Natural killer cell treated with Interleukin-12 subunit alpha and Interleukin-12 subunit beta and Interleukin-15 and Interleukin-18, amount 100 ng/mL, for 72 hours (primary cell): Measurements from ENCODE around the gene HIF1A. TPM values are rescaled to one million over a fixed set of nuclear protein-coding genes. Genes with fewer than 3 reads are reported as not detected.
"Not testable (repeated sequence)": the region's sequence is repeated elsewhere in the genome, so short reads cannot be mapped to it uniquely, and the experiment has no call there.

Experiments used
- ATAC-seq, 2 donors: fragments of 150-1000 bp; cut with Tn5 transposase in 1 of 2; sonication (Bioruptor Pico), chemical (Tn5 transposase) in 1 of 2; 2 replicates each; pipeline ENCODE4 v1.10.0; 2021
- DNase-seq: peaks from one replicate; pipeline ENCODE4 v3.0.0; 2022; ENCODE audit warnings: low spot score
- H3K27ac Mint-ChIP-seq, 2 donors: 1 replicate in 1 of 2; 2 replicates in 1 of 2; pipeline ENCODE4 v1.8.0; 2022; ENCODE audit warnings: mixed read lengths in 2 of 2, mild to moderate bottlenecking in 1 of 2, moderate library complexity in 1 of 2
- H3K27me3 Mint-ChIP-seq, 2 donors: 1 replicate in 1 of 2; 2 replicates in 1 of 2; pipeline ENCODE4 v1.8.0; 2022; ENCODE audit warnings: mixed read lengths in 2 of 2
- H3K36me3 Mint-ChIP-seq: one replicate; pipeline ENCODE4 v1.8.0; 2022; ENCODE audit warnings: mixed read lengths
- H3K4me1 Mint-ChIP-seq, 2 donors: 1 replicate in 1 of 2; 2 replicates in 1 of 2; pipeline ENCODE4 v1.8.0; 2022; ENCODE audit warnings: low read depth in 2 of 2, mixed read lengths in 2 of 2, mild to moderate bottlenecking in 1 of 2
- H3K4me3 Mint-ChIP-seq: one replicate; pipeline ENCODE4 v1.8.0; 2022; ENCODE audit warnings: mixed read lengths
- H3K9me3 Mint-ChIP-seq: 2 replicates; pipeline ENCODE4 v1.8.0; 2022; ENCODE audit warnings: mixed read lengths
- total RNA-seq, 2 donors: library from RNA; stranded (reverse); gene quantifications; one replicate each; pipeline ENCODE4 v1.2.3, GENCODE V29; 2022

HIF1A gene
- 100 to 1,000 TPM; 452 to 579 TPM for total RNA-seq

DNA sequence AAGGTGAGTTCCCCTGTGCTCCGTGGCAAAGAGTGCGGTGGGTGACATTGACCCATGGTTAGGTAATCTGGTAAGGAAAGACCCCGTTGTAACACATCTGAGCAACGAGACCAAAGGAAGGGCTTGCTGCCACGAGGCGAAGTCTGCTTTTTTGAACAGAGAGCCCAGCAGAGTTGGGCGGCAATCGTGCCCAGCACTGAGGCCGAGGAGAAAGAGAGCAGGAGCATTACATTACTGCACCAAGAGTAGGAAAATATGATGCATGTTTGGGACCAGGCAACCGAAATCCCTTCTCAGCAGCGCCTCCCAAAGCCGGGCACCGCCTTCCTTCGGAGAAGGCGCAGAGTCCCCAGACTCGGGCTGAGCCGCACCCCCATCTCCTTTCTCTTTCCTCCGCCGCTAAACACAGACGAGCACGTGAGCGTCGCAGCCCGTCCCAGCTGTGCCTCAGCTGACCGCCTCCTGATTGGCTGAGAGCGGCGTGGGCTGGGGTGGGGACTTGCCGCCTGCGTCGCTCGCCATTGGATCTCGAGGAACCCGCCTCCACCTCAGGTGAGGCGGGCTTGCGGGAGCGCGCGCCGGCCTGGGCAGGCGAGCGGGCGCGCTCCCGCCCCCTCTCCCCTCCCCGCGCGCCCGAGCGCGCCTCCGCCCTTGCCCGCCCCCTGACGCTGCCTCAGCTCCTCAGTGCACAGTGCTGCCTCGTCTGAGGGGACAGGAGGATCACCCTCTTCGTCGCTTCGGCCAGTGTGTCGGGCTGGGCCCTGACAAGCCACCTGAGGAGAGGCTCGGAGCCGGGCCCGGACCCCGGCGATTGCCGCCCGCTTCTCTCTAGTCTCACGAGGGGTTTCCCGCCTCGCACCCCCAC lies at the start of gene HIF1A:
HIF1A (plus strand) TSS at position 684 of the 865 bp plus-strand sequence. CDS start 292 bp downstream, outside the sequence.
- Mint-ChIP-seq H3K27ac (peak within 1 kb of the TSS; percentile 86 to 92), H3K9me3 (no peaks in the 10 kb centered on the region), H3K27me3 (peaks cover 0 to 2% of the 10 kb centered on the region in 2 donors), H3K4me3 (peak within 1 kb of the TSS; percentile 85), H3K4me1 (peaks cover 29 to 48% of the 10 kb centered on the region in 2 donors), H3K36me3 (peaks cover 48% of the 10 kb centered on the region)
- ATAC-seq (peak; percentile 97), DNase-seq (peak; percentile 98)

- H3K27me3 Mint-ChIP-seq: no peaks in the 10 kb centered on the region
- DNase-seq (no peak), ATAC-seq (no peak)
- H3K4me1 Mint-ChIP-seq: peaks cover 23 to 28% of the 10 kb centered on the region in 2 donors
- no peak overlapping the region for H3K27ac Mint-ChIP-seq
- peaks cover 6% of the 10 kb centered on the region for H3K9me3 Mint-ChIP-seq
- H3K4me3 Mint-ChIP-seq: no peak overlapping the region
- H3K36me3 Mint-ChIP-seq: no peaks in the 10 kb centered on the region
Observed at GRCh38 chr14:61646366-61647116, 48.8 kb upstream of the HIF1A start.

DNA sequence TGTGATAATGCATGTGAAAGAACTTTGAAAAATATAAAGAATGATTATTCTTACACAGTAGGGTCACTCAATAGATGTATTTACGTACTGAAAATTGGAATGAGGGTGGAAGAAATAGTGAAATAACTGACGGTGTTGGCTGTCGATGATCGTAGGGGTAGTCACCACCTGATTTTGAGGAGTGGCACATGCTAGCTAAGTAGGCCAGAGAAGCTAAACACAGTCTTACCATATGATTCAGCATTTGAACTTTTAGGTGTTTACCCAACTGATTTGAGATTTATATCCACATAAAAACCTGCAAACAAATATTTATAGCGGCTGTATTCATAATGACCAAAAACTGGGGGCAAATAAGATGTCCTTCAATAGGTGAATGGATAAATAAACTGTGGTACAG lies 47.6 kb upstream of the HIF1A start:
- Mint-ChIP-seq H3K36me3 (no peaks in the 10 kb centered on the region), H3K9me3 (peaks cover 3% of the 10 kb centered on the region), H3K27me3 (no peaks in the 10 kb centered on the region), H3K27ac (no peak overlapping the region), H3K4me1 (peaks cover 13 to 24% of the 10 kb centered on the region in 2 donors), H3K4me3 (no peak overlapping the region)
- DNase-seq: no peak
- no peak for ATAC-seq

- H3K9me3 Mint-ChIP-seq: peaks cover 3% of the 10 kb centered on the region
- no peak for DNase-seq
- no peak overlapping the region for H3K27ac Mint-ChIP-seq
- no peak for ATAC-seq
- no peaks in the 10 kb centered on the region for H3K27me3 Mint-ChIP-seq
- H3K4me3 Mint-ChIP-seq: no peak overlapping the region
- H3K36me3 Mint-ChIP-seq: no peaks in the 10 kb centered on the region
- peaks cover 13 to 27% of the 10 kb centered on the region in 2 donors for H3K4me1 Mint-ChIP-seq
Observed at GRCh38 chr14:61648377-61648776, 46.9 kb upstream of the HIF1A start.

GRCh38 chr14:61649283-61649682 lies 46.0 kb upstream of the HIF1A start:
- H3K4me1 Mint-ChIP-seq: peaks cover 15 to 26% of the 10 kb centered on the region in 2 donors
- ATAC-seq (no peak), DNase-seq (no peak)
- H3K27me3 Mint-ChIP-seq: no peaks in the 10 kb centered on the region
- peaks cover 2% of the 10 kb centered on the region for H3K9me3 Mint-ChIP-seq
- H3K4me3 Mint-ChIP-seq: no peak overlapping the region
- peak overlapping the region in 1 of 2 donors; percentile 45 for H3K27ac Mint-ChIP-seq
- no peaks in the 10 kb centered on the region for H3K36me3 Mint-ChIP-seq

- DNase-seq: no peak
- Mint-ChIP-seq H3K36me3 (no peaks in the 10 kb centered on the region), H3K4me3 (no peak overlapping the region), H3K9me3 (no peaks in the 10 kb centered on the region), H3K27ac (no peak overlapping the region), H3K27me3 (no peaks in the 10 kb centered on the region), H3K4me1 (peaks cover 23 to 33% of the 10 kb centered on the region in 2 donors)
- ATAC-seq: no peak
Observed at GRCh38 chr14:61651355-61651754, 44.0 kb upstream of the HIF1A start.

DNA sequence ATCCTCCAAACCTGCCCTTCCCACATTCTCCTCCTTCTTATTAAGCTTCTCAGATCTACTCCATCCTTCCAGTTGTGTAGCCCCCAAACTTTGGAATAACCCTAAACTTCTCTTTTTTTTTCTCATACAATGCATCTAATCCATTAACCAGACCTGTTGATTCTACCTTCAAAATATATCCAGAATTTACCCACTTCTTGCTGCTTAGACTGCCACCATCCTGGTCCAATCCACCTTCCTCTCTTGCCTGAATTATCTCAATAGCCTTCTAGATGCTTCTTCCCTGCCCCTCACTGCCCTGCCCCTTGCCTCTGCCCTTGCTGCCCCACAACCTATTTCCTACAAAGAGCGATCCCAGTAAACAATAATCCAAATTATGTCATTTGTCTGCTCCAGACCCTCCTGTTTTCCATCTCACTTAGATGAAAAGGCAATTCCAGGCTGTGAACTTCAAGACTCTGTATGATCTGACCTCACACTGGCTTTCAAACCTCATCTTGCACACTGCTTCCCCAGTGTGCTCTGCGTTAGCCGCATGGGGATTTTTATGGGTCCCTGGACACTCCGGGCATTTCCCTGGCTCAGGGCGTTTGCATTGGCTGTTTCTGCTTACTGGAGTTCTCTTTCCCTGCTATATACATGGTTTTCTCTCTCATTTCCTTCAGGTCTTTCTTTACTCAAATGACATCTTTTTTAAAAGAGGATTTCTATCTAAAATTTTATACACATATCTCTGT lies 42.6 kb upstream of the HIF1A start:
- H3K4me1 Mint-ChIP-seq: peaks cover 23 to 39% of the 10 kb centered on the region in 2 donors
- peaks cover 3% of the 10 kb centered on the region for H3K36me3 Mint-ChIP-seq
- peak overlapping the region in 1 of 2 donors; percentile 36 for H3K27ac Mint-ChIP-seq
- H3K4me3 Mint-ChIP-seq: no peak overlapping the region
- ATAC-seq (no peak), DNase-seq (no peak)
- no peaks in the 10 kb centered on the region for H3K9me3 Mint-ChIP-seq
- no peaks in the 10 kb centered on the region for H3K27me3 Mint-ChIP-seq

DNA sequence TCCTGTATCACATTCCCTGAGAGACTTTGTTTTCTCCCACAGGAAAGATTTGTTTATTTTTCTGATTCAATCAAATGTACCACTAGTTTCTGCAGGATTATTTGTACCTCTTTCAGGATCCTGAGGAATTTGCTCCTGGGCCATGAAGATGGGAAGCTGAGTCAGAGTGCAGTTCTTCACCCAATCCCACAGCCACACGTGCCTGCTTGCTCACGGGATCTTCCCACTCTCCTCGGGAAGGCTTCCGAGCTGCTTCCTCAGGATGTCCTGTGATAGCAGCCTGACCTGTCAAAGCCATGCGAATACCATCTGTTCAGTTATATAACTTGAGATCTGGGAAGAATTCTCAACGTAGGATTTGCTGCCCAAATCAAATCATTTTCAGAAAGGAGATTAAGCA lies 41.8 kb upstream of the HIF1A start:
- peaks cover 4% of the 10 kb centered on the region for H3K36me3 Mint-ChIP-seq
- no peak overlapping the region for H3K4me3 Mint-ChIP-seq
- H3K27ac Mint-ChIP-seq: peak overlapping the region in 1 of 2 donors; percentile 36
- peaks cover 17 to 36% of the 10 kb centered on the region in 2 donors for H3K4me1 Mint-ChIP-seq
- DNase-seq (no peak), ATAC-seq (no peak)
- no peaks in the 10 kb centered on the region for H3K9me3 Mint-ChIP-seq
- no peaks in the 10 kb centered on the region for H3K27me3 Mint-ChIP-seq

GRCh38 chr14:61654026-61654425 lies 41.3 kb upstream of the HIF1A start:
- Mint-ChIP-seq H3K27ac (peak overlapping the region in 1 of 2 donors; percentile 36), H3K36me3 (peaks cover 4% of the 10 kb centered on the region)

GRCh38 chr14:61655777-61656176 lies 39.5 kb upstream of the HIF1A start:
- Mint-ChIP-seq H3K36me3 (peaks cover 4% of the 10 kb centered on the region), H3K4me1 (peaks cover 36 to 50% of the 10 kb centered on the region in 2 donors), H3K27me3 (no peaks in the 10 kb centered on the region), H3K27ac (peak overlapping the region in 1 of 2 donors; percentile 36), H3K9me3 (no peaks in the 10 kb centered on the region), H3K4me3 (no peak overlapping the region)
- no peak for ATAC-seq
- no peak for DNase-seq

More at GRCh38 chr14:61654026-61654425, 41.3 kb upstream of the HIF1A start:
- peaks cover 22 to 38% of the 10 kb centered on the region in 2 donors for H3K4me1 Mint-ChIP-seq
- H3K4me3 Mint-ChIP-seq: no peak overlapping the region
- ATAC-seq (no peak), DNase-seq (no peak)
- no peaks in the 10 kb centered on the region for H3K9me3 Mint-ChIP-seq
- no peaks in the 10 kb centered on the region for H3K27me3 Mint-ChIP-seq

GRCh38 chr14:61656341-61656740 lies 39.0 kb upstream of the HIF1A start:
- Mint-ChIP-seq H3K36me3 (peaks cover 4% of the 10 kb centered on the region), H3K4me3 (no peak overlapping the region), H3K27me3 (no peaks in the 10 kb centered on the region), H3K4me1 (peaks cover 42 to 56% of the 10 kb centered on the region in 2 donors), H3K9me3 (no peaks in the 10 kb centered on the region), H3K27ac (peak overlapping the region in 1 of 2 donors; percentile 36)
- DNase-seq (no peak), ATAC-seq (no peak)

- not testable (repeated sequence) for DNase-seq, ATAC-seq, H3K4me3 Mint-ChIP-seq, H3K27me3 Mint-ChIP-seq, H3K9me3 Mint-ChIP-seq, H3K36me3 Mint-ChIP-seq
- peaks cover 59 to 61% of the 10 kb centered on the region in 2 donors for H3K4me1 Mint-ChIP-seq
- peak overlapping the region in 1 of 2 donors; percentile 53 for H3K27ac Mint-ChIP-seq
Observed at GRCh38 chr14:61658111-61658510, 37.2 kb upstream of the HIF1A start.

DNA sequence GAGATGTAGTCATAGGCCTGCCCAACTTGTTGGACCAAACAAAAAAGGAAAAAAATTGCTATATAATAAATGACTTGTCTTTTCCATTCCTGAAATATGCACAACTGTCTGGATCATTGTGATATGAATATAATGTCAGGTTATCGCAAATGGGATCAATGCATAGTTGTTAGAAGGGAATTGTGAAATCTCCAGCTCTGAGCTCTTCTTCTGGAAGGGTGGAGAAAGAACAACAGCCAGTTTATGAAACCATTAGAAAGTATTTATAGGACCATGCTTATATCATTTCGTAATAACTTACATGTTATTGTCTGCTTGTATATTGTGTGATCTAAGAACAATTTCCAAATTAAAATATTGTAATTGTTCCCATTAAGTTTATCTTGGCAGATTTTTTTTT lies 35.7 kb upstream of the HIF1A start:
- no peak overlapping the region for H3K27ac Mint-ChIP-seq
- no peaks in the 10 kb centered on the region for H3K9me3 Mint-ChIP-seq
- peaks cover 4% of the 10 kb centered on the region for H3K36me3 Mint-ChIP-seq
- ATAC-seq: no peak
- H3K4me3 Mint-ChIP-seq: peak overlapping the region; percentile 78
- no peak for DNase-seq
- no peaks in the 10 kb centered on the region for H3K27me3 Mint-ChIP-seq
- H3K4me1 Mint-ChIP-seq: peaks cover 62 to 65% of the 10 kb centered on the region in 2 donors
